Astrocyte of the hippocampus (primary cell): Measurements from ENCODE around the gene SEC22A.

Experiments
- DNase-seq: peaks from one replicate; pipeline ENCODE4 v3.0.0; 2011; ENCODE audit warnings: low read depth, low spot score

Gene SEC22A

DNA sequence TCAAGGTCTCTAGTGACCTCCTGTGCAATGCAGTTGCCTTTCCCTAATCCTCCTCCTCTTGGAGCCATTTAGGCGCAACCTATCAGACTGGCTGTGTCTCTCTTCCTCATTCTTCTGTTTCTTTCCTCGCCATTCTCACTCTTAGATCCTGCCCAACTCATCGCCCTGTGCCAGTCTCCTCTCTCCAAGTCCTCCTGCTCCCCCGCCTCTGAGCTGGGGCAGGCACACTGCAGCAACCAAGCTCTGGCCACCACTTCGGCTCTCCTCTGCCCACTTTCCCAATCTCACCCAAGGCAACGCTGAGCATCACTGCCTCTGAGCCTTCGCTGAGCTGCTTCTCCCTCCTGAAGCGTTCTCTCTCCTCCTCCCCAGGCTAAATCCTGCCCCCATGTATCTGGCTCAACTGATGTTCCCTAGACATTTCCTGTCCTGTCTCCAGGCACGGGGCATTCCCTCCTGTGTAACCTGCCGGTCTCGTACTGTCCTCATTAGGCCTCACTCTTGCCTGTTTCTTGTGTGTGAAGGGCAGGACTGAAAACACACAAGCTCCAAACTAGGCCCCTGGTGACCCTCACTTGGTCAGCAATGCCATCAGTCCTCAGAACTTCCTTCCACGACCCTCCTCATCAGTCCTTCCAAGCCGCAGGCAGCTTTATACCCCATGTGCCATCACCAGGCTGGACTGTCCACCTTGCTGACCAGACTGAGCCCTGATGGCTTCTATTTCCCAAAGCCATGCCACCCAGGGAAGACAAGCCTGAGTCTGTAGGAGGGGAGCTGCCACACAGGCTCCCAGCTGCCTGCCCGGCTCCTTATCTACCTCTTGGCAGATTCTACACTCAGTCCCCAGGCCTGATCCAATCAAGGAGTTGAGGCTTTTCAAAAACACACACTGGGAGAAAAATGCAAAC is 85.6 kb downstream of the SEC22A start:
- no peak for DNase-seq

DNA sequence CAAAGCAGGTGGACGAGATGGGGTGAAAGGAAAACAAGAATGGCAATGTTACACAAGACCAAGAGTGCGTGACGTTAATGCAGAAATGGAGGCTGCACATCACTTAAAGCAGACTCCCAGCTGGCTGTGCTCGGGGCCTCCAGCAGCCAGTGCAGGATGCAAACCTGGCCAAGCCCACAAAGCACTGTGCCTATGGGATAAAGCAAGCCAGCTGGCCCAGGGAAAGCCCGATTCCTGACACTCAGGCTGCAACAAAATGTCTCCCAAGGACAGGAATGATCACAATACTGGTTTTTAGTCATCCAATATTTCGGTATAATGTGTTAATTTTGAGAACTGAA is 86.2 kb downstream of the SEC22A start:
- no peak for DNase-seq

DNA sequence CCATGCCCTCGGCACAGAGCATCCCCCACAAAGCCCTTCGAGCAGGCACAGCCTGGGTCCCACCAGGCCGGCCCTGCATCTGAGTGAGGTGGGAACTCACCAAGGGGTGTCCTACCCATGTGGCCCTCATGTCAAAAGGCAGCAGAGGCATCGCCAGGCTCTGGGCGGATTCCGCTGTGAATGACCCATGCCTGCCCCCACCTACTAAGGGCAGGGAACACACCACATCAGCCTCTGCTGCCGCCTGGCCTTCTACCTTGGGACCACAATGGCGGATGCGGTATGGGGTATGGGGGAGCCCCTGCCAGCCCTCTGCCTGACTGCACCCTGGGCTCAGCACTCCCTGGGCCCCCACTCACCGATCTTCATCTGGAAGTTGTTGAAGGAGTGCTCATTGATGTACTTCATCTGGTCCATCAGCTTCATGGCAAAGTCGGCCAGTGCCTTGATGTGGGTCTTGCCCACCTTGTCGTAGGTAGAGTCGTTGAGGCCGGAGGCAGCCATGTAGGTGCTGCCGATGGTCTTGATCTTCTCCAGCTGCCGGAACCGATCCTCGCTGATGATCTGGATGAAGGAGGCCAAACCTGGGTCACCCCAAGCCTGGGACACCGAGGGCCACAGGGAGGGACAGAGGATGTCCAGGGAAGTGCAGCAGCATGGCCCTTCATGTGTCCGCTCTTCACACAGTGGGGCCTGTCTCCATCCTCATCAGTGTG is 87.8 kb downstream of the SEC22A start:
- DNase-seq = no peak

DNA sequence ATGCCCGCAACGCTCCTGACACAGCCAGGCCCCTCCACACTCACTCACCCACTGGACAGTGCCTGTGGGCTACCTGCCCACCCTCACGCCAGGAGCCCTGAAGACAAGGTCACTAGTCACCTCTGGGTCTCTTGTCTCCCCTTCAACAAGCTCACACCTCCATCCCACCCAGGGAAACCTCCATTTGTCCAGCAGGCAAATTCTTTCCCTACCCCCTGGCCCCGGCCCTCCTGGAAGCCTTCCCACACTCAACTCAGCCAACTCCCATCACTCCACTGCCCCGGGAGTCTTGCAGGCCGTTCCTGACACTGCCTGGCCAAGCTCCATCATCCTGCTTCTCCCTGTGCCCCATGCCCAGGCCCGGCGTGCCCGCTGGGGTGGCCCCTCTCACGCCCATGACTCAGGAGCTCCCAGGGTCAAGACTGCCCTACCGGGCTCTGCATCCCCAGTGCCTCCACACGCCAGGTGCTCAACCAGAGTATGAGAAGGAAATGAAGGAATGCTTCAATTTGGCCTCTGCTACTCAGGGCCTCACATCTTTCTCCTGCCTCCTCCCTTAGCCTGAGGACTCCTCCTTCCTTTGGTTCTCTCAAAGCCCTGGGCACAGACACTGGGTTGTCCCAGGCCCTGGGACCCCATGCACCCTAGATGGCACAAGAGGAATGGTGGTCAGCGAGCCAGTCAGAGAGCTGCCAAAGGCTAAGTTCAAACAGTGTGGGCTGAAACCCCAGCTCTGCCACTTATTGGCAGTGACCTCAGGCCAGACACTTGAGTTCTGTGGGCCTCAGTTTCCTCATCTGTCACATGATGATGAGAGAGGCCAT is 88.6 kb downstream of the SEC22A start:
- no peak for DNase-seq

DNA sequence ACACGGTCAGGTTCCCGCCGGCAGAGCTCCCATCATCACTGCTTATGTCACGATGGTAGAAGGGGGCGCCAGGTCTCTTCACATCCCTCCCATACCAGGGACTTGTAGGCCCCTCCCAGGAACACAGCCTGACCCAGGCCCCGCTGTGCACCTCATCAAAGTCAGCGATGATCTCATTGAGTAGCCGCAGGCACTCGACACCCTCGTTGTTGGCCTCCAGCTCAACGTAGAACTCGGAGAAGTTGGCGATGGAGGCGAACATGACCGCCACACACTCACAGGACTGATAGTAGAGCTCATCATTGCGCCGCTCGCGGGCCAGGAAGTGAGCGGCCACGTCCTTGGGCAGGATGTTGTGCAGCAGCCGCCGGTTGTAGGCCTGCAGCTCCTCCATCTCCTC is 89.2 kb downstream of the SEC22A start:
- DNase-seq = no peak

DNA sequence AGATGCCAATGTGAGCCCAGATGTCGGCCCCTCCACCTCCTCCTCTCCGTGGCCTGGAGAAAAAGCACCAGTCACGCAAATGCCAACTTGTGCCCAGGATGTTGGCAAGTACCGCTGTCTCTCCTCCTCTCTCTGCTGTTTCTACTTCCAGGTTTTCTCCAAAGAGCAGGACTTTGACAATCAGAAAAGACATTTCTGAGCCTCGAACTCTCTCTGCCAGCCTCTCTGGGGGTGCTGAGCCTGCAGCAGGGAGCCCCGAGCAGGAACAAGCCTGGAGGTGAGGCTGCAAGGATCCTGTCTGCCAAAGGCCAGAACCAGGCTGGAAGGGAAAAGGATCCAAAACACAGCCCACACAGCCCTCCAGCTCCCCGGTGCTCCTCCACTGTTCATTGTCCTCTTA is 89.7 kb downstream of the SEC22A start:
- DNase-seq = no peak

DNA sequence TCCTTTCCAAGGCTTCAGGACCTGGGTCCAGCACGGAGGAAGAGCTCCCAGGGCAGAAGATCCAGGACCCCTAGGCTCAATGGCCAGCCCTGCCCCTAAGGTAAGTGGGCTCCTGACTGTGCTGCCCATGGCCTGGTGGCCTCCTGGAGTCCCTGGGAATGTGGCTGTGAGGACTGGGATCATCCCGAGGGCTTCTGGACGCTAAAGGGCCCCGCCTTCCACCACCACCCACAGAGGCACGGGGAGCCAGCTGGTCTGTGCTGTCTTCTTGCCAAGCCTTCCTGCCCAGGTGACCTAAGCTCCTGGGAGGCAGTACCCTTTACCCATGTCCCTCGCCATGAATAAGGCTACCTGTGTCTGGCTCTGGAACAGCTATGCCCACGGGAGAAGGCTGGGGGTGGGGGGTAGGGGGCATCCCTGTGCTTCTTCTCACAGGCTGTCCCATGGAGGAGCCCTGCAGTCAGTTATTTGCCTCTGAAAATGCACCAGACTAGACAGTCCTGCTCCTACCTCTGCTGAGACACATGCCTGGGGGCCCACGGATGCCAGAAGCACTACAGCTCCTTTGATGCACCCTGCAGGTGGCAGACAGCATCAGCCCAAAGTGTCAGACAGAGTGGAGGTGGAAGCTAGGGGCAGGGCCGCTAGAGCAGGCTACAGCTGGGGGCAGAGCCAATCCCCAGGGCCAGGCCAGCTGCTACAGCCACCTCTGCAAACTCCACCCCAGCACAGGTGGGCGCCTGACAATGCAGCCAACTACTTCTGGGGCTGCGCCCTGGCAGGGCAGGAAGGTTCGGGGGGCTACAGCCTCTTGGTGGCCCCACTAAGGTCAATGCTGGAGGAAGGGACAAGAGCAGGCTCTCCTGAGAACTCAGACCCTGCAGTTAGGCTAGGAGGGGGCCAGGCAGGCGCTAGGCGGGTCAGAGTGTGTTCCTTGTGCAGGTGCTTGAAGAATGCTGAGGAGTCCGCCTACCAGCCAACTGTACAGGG is 90.9 kb downstream of the SEC22A start:
- DNase-seq = no peak

DNA sequence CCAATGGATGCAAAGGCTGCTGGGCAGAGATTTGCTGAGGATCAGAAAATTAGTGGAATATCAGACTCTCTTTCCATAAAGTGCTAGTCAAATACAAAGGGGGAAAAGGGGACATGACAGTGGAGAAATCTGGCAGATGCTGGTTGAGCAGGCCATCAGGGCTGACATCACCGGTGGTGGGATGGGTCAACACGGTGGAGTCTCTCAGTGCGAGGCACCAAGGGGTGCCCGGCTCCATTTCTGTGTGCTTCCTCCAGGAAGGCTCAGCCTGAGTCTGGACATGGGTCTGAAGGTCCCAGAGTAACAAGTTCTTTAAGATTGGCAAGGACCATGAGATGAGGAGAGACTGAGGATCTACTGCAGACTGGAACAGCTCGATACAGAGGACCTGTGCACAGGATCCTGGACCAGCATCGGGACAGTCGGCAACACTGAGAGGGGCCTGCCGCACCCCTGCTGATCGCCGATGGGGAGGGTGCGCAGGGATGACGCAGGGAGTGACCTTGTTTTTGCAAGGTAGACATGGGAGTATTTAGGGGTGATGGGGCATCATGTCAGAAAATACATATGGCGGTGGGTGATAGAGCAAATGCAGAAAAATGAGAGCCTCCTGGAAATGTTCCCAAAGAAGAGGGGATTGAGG is 92.7 kb downstream of the SEC22A start:
- DNase-seq = no peak

DNA sequence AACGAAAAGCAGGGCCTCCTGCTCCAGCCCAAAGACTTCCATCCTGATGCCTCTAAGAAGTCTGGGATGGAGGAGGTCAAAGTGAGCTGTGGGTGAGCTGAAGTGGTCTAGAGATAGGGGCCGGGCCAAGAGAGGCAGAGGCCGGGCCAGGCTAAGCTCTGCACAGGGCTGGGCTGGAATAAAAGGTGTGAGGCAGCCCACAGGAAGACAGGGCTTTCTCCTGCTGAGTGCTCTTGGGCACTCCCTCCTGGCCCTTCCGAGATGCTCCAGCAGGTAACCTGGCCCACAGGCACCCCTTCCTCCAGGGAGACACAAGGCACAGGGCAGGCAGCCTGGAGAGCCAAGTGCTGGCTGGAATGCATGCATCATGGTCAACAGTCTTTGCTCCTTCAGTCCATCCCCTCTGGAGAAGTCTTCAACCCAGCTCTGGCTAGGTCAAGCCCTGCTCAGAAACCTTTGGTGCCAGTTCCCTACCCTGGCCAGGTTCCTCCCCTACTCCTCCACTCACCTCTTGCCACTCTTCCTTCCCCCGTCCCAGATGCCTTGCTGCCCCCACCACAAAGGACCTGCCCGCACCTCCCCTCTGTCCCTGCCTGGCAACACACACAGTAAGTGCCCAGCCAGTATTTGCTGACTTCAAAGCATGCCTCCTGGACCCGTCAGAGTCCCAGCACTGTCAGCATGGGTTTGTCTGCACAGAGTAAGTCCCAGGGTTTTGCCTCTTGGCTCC is 93.6 kb downstream of the SEC22A start:
- no peak for DNase-seq

DNA sequence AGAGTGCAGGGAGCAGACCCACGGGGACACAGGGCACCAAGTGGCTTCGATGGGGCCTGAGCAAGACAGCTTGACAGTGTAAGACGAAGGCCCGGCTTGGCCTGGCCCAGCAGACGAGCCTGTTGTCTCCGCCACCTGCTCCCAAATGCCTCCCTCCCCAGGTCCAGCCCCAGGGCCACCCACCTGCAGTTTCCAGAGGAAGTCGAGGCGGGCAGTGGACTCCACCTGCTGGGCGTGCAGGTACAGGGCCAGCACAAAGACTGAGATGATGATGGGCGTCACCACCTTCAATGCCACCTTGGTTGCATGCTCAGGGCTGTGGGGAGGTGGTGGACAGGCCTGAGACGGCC is 94.1 kb downstream of the SEC22A start:
- DNase-seq = no peak

DNA sequence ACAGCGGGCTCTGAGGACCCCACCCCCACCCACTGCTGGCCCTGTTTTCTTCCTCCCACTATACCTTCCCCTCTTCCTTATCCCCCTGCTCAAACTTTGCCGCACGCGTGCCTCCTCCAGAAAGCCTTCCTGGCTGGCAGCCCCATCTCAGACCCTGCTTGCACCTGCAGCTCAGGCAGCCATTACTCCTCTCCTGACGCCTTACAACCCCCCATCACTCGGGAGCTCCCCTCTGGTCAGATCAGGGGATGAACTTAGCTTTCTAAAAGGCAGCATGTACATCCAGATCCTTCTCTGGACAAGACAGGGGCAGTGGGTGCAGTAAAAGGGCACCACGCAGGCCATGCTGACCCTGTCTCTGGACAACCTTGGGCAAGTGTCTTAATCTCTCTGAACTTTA is 94.5 kb downstream of the SEC22A start:
- no peak for DNase-seq

DNA sequence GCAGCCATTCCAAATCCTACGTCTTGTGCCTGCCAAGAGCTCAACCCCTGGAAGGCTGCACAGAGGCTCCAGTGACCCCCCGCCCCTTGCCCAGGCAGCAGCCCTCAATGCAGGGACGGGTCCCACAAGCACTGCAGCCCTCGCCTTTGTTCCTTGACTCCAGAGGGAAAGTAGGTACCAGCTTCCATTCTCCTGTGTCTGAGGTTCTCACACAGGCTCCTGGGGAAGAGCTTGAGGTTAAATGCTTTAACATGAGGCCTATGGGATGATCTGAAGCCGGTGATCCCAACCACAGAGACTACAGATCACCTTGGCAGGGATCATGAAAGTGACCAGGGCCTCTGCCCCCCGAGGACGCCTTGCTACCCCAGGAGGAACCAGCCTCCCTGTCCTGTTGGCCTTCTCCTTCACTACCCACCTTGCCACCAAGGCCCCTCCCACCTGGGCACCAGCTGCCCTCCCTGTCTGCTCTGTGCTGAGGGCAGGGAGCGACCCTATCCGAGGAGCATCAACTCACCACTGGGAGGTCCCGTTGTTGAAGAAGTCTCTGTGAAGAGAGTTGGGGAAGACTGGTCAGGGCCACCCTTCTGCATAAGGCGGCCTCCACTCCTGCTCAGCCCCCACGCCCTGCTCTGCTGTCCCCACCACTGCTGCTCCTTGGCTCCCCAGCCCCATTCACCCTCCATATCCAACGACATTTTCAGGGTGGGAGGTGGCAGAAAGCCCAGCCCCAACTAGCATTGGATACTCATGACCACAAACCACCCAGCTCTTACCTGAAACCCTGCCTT is 95.3 kb downstream of the SEC22A start:
- no peak for DNase-seq

DNA sequence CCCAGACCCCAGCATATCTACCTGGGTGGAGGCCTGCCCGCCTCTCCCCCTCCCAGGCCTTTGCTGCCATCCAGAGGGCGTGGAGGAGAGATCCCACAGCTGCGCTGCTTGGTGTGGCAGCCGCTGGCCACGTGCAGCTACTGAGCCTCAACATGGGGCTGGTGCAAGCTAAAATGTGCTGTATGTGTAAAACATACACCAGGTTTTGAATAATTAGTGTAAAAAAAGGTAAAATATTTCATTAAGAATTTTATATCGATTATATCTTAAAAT is 95.8 kb downstream of the SEC22A start:
- DNase-seq = no peak

DNA sequence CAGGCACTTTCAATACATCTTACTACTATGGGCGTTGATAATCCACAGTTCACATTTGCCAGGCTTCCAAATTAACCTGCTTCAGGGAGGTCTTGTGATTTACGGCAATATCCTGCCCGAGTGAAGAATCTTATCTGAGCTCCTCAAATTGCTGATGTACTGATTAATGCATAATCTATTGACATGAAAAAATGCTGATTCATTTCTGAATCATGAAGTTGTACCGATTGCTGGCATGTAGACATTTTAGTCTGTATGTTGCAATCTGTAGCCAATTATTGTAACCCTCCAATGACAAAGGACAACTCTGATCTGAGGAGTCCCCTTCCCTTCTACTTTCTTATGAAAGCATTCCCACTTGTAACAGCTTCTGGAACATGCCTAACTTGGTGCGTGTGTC is 97.2 kb downstream of the SEC22A start:
- DNase-seq = no peak

DNA sequence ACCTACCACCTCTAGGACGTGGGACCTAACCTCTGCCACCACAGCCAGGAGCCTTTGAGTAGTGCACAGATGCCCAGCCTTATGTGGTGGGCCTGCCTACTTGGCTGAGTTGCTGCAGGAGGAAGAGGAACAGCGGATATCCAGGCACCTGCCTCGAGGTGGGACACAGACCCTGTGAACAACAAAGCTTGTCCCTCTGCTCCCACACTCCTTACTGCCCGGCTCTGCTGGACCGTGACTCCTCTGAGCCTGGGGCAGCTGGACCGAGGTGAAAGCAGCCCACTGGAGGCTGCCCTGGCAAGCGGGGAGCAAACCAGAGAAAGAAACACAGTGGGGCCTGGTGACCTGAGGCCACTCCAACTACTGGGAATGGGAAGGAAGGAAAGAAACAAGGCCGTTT is 97.8 kb downstream of the SEC22A start:
- DNase-seq = no peak

DNA sequence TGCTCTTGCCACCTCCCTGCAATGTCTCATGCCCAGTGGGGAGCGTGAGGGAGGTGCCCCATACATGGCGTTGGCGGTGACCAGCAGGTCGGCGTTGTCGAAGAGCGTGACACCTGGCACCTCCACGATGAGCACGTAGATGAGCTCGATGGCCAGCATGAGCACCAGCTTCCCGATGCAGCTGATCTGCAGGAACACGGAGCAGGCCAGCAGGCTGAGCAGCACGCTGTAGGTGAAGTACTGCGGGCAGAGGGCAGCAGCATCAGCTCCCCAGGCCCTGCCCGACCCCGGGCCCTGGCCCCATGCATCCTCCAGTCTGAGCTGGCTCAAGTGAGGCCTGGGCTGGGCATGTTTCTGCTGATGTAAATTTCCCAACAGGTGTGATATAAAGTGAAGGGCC is 98.3 kb downstream of the SEC22A start:
- no peak for DNase-seq

DNA sequence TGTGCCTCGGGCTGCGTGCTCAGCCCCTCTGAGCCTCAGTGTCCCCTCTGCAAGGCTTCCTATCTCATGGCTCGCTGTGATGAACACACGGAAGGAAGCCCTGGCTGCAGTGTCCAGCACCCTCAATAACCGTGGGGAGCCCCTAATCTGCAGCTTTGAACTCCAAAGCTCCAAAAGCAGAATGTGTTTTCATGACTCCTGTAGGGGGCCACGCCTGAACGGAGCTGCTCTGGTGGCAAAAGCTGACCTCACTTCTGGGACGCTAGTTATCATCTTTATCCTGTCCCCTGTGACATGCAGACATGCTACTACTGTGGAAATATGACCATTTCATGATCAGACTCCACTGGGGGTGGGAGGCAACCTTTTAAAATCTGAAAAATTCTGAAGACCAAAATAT is 98.8 kb downstream of the SEC22A start:
- no peak for DNase-seq

DNA sequence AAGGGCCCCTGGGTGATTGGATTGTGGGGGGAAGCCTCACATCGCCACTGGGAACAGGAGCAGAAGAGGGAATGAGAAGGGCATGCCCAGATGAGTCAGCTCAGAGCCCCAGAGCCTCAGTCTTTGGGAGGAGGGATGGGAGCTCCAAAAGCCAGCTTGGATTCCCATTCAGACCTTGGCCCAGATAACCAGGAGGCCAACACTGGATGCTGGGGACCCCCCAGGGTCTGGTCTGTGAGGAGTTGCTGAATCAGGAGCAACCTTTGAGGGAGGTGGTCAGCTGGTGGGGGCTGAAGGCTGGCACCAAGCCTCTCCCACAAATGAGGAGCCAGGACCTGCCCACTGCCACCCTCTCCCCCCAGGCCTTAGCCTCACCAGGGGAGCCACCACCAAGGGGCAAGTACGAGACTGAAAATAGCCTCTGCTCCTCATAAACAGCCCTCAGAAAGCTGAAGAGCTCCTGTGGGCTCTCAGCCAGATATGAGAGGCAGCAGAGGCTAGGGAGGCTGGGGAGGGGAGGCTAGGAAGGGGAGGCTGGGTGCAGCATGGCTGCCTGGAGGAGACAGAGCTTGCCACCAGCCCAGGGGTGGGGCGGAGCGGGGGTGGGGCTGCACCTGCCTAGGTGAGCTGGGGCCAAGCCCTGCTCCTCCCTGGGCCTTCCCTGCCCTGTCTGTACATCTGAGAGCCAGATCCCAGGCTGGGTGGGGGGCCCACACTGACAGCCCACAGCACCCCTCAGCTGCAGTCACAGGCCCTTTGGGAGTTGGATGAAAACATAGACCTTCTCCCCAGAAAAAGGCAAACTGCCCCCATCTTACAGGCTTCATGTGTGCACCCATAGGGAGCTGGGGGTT is 99.8 kb downstream of the SEC22A start:
- DNase-seq = no peak

DNA sequence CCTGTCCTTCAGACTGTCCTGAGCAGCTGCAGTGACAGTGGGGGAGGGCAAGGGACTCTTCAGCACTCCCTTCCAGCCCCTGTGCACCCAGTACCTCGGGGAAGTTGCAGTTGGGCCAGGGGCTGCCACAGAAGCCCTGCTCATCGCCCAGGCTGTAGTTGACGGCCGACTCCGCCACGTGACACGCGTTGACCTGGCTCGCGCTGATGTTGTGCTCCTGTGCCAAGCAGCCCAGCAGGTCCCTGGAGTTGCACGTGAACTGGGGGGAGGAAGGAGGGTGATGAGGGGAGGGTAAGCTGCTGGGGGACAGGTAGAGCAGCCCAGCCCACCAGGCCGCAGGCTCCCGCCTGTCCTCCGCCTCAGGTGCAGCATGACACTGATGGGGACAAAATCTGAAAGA is 101.2 kb downstream of the SEC22A start:
- no peak for DNase-seq
